ENCODE data around the gene ARID1B.

ARID1B gene

GRCh38 chr6:157221817-157222175 is 444.6 kb downstream of the ARID1B start:
- no peak for DNase-seq

- no peak for DNase-seq
Observed at GRCh38 chr6:157222201-157222981, 445.2 kb downstream of the ARID1B start.

GRCh38 chr6:157223021-157223430 is 445.8 kb downstream of the ARID1B start:
- no peak for DNase-seq

GRCh38 chr6:157223511-157223910 is 446.3 kb downstream of the ARID1B start:
- no peak for DNase-seq

GRCh38 chr6:157224178-157224950 is 447.2 kb downstream of the ARID1B start:
- no peak for DNase-seq

- no peak for DNase-seq
Observed at GRCh38 chr6:157224951-157225574, 447.9 kb downstream of the ARID1B start.

- DNase-seq: no peak
Observed at GRCh38 chr6:157225575-157225995, 448.4 kb downstream of the ARID1B start.

GRCh38 chr6:157226026-157226625 is 448.9 kb downstream of the ARID1B start:
- no peak for DNase-seq

GRCh38 chr6:157226761-157227160 is 449.6 kb downstream of the ARID1B start:
- no peak for DNase-seq

- DNase-seq: no peak
Observed at GRCh38 chr6:157227202-157228166, 450.3 kb downstream of the ARID1B start.

- DNase-seq: peak; percentile 34
Observed at GRCh38 chr6:157228426-157229131, 451.4 kb downstream of the ARID1B start.

GRCh38 chr6:157229132-157229618 is 452.0 kb downstream of the ARID1B start:
- DNase-seq: peak; percentile 51

GRCh38 chr6:157229713-157230112 is 452.5 kb downstream of the ARID1B start:
- DNase-seq: peak; percentile 84

GRCh38 chr6:157230910-157231309 is 453.7 kb downstream of the ARID1B start:
- no peak for DNase-seq

- no peak for DNase-seq
Observed at GRCh38 chr6:157232161-157232895, 455.1 kb downstream of the ARID1B start.

- no peak for DNase-seq
Observed at GRCh38 chr6:157233156-157233555, 456.0 kb downstream of the ARID1B start.

GRCh38 chr6:157233686-157234085 is 456.5 kb downstream of the ARID1B start:
- no peak for DNase-seq

GRCh38 chr6:157235600-157236039 is 458.4 kb downstream of the ARID1B start:
- DNase-seq: peak; percentile 74

GRCh38 chr6:157236040-157236725 is 459.0 kb downstream of the ARID1B start:
- DNase-seq: no peak

GRCh38 chr6:157238346-157238745 is 461.2 kb downstream of the ARID1B start:
- DNase-seq: no peak
